Central memory CD8-positive, alpha-beta T cell (primary cell): ENCODE data around the gene SIK3.
A peak's percentile ranks its signal among the peaks of the same experiment; 100 is the strongest.
"Not testable (repeated sequence)": the region's sequence is repeated elsewhere in the genome, so short reads cannot be mapped to it uniquely, and the experiment has no call there.

Experiments used
- ATAC-seq: fragments of 150-1000 bp; cut with Tn5 transposase; replicated peaks from 2 replicates; pipeline ENCODE4 v1.10.0; 2022; ENCODE audit warnings: mild to moderate bottlenecking, moderate FRiP score, moderate number of reproducible peaks; ENCODE audit not compliant: poor library complexity, severe bottlenecking; ENCODE audit errors: extremely low read depth
- DNase-seq, 2 donors: peaks; one replicate each; pipeline ENCODE4 v3.0.0; 2021; ENCODE audit warnings: low spot score in 2 of 2
- H3K27ac Mint-ChIP-seq: one replicate; pipeline ENCODE4 v1.8.0; 2022; ENCODE audit warnings: low read depth, mild to moderate bottlenecking, moderate library complexity, mixed read lengths
- H3K27me3 Mint-ChIP-seq: one replicate; pipeline ENCODE4 v1.8.0; 2022; ENCODE audit warnings: mixed read lengths
- H3K36me3 Mint-ChIP-seq: one replicate; pipeline ENCODE4 v1.8.0; 2022; ENCODE audit warnings: mild to moderate bottlenecking, moderate library complexity, mixed read lengths; ENCODE audit not compliant: insufficient read depth
- H3K4me1 Mint-ChIP-seq: one replicate; pipeline ENCODE4 v1.8.0; 2022; ENCODE audit warnings: mixed read lengths
- H3K4me3 Mint-ChIP-seq: one replicate; pipeline ENCODE4 v1.8.0; 2022; ENCODE audit warnings: mild to moderate bottlenecking, moderate library complexity, mixed read lengths
- H3K9me3 Mint-ChIP-seq: one replicate; pipeline ENCODE4 v1.8.0; 2022; ENCODE audit warnings: mixed read lengths

The SIK3 gene

DNA sequence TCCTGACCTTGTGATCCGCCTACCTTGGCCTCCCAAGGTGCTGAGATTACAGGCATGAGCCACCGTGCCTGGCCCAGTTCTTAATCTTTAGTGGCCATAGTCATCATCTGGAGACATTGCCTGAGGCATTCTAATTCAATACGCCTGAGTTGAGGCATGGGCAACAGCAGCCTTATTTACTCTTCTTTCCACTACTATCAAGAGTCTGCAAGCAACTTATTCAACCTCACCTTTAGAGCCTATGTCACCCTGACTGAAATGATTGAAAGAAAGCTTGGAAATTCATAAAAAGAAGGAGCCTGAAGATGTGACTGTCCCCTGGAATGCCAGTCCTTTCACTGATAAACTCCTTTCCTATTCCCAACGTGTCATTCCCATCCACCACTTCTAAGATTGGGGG, 30.1 kb upstream of the SIK3 start:
- no peak overlapping the region for H3K27ac Mint-ChIP-seq
- DNase-seq (no peak), ATAC-seq (no peak)
- no peaks in the 10 kb centered on the region for H3K36me3 Mint-ChIP-seq
- H3K27me3 Mint-ChIP-seq, result no peaks in the 10 kb centered on the region
- H3K9me3 Mint-ChIP-seq, result no peaks in the 10 kb centered on the region
- no peak overlapping the region for H3K4me3 Mint-ChIP-seq
- no peaks in the 10 kb centered on the region for H3K4me1 Mint-ChIP-seq

DNA sequence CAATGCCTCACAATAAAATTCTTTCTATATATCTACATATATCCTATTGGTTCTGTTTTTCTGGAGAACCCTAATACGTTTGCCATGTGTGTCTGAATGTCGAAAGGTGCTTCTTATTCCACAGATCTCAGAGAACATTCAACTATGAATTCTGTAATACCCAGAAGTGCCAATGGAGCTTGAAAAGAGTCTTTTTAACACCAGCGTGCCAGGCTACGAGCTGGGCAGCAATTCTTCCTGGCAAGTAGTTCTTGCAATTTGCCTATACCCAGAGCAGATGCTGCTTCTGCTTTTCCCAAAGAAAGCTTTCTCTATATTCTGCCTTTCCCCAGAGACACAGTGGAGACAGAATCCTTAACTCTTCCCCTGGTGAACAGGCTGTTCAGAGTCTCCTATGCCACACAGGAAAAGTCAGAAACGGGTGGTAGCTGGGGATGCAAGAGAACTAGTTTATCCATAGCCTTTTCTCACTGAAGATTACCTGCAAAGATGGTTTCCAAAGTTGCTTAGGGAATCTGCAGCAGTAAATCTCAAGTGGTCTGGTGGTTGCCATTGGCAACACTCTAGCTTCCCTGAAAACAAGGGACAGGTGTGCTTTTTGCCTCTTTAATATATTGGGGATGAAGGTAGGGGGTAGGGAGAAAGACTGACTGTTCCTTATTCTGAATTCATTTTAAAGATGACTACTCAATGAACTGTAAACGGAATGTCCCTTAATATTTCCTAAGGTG, 29.1 kb upstream of the SIK3 start:
- Mint-ChIP-seq H3K4me3 (no peak overlapping the region), H3K9me3 (no peaks in the 10 kb centered on the region), H3K4me1 (no peaks in the 10 kb centered on the region), H3K36me3 (no peaks in the 10 kb centered on the region), H3K27me3 (no peaks in the 10 kb centered on the region), H3K27ac (no peak overlapping the region)
- DNase-seq (no peak), ATAC-seq (no peak)

DNA sequence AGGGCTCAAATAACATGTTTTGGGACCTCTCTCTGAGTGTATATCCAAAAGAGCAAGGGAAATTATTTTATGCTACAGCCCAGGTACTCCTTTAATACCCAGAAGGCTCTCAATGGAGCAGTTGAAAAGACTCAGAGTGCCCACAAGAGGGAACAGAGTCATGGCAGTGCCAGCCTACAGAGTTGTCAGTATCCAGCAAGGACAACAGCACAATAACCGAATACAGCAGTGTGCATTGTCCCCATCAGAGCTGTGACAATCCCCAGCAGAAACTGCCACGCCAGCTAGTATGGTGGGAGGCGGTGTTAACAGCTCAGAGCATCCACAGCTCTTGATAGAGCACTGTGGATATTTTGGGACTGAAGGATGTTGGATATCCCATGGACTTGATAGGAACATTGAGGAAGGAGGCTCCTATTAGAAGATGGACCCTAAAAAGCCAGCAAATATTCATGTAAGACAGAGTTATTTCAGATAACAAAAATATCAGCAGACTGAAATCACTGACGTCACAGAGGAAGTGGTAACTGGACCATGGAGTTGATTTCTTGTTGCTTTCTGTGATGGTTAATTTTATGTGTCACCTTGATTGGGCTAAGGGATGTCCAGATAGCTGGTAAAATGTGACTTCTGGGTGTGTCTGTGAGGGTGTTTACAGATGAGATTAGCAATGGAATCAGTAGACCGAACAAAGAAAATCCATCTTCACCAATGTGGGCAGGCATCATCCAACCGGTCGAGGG, 28.2 kb upstream of the SIK3 start:
- no peaks in the 10 kb centered on the region for H3K27me3 Mint-ChIP-seq
- H3K4me3 Mint-ChIP-seq, result no peak overlapping the region
- ATAC-seq, result no peak
- no peaks in the 10 kb centered on the region for H3K9me3 Mint-ChIP-seq
- H3K4me1 Mint-ChIP-seq, result no peaks in the 10 kb centered on the region
- no peaks in the 10 kb centered on the region for H3K36me3 Mint-ChIP-seq
- no peak for DNase-seq
- no peak overlapping the region for H3K27ac Mint-ChIP-seq

DNA sequence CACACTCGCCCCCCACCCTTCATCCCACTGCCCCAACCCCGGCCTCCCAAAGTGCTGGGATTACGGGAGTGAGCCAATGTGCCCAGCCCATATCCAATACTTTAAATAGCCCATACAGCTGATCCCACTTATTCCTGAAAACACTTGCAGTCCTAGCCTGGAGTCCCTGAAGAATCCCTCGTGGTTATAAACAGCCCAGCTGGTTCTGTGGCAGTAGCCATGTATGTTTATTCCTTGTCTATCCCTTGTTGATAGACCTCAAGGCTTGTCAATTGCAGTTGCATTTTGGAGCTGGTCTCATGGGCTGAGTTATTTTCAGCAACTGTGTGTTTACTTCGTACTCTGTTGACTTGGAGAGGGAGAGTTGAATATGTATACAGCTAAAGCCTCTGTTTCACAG, 24.3 kb upstream of the SIK3 start:
- ATAC-seq (no peak), DNase-seq (no peak)
- Mint-ChIP-seq H3K4me3 (no peak overlapping the region), H3K4me1 (no peaks in the 10 kb centered on the region), H3K27ac (no peak overlapping the region), H3K27me3 (no peaks in the 10 kb centered on the region), H3K9me3 (no peaks in the 10 kb centered on the region), H3K36me3 (no peaks in the 10 kb centered on the region)

DNA sequence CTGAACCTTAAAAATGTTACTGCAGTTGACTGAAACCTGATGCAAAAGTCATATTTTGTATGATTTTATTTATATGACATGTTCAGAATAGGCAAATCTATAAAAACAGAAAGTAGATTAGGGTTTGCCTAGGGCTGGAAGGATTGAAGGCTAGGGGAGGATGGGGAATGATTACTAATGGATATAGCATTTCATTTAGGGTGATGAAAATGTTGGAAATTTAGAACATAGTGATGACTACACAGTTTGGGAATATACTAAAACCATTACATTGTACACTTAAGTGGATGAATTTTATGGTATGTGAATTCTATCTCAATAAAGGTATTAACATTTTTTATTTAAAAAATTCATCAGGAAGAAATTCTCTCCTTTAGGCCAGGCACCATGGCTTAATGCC, 22.9 kb upstream of the SIK3 start:
- no peak for ATAC-seq
- H3K36me3 Mint-ChIP-seq, result no peaks in the 10 kb centered on the region
- H3K4me3 Mint-ChIP-seq, result no peak overlapping the region
- no peaks in the 10 kb centered on the region for H3K4me1 Mint-ChIP-seq
- H3K27me3 Mint-ChIP-seq, result no peaks in the 10 kb centered on the region
- no peaks in the 10 kb centered on the region for H3K9me3 Mint-ChIP-seq
- no peak for DNase-seq
- H3K27ac Mint-ChIP-seq, result no peak overlapping the region

DNA sequence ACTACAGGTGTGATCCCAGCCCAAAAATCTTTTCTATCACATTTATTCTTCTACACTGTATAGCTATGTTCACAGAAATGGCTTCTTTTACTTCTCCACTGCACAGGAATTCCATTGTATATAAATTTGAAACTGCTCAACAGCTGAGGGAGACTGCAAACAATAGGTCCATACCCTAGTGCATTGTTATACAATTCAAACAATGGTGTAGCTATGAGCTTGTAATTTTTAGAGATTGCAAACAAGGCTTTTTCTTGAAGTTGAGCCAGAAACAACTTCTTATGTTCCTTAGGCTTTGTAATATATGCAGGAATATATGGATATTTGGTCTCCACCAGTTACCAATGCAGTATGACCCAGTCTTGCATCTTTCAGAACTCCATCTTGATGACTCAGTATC, 19.5 kb upstream of the SIK3 start:
- Mint-ChIP-seq H3K27me3 (no peaks in the 10 kb centered on the region), H3K4me3 (no peak overlapping the region), H3K4me1 (no peaks in the 10 kb centered on the region), H3K36me3 (no peaks in the 10 kb centered on the region), H3K27ac (no peak overlapping the region), H3K9me3 (no peaks in the 10 kb centered on the region)
- DNase-seq (no peak), ATAC-seq (no peak)

DNA sequence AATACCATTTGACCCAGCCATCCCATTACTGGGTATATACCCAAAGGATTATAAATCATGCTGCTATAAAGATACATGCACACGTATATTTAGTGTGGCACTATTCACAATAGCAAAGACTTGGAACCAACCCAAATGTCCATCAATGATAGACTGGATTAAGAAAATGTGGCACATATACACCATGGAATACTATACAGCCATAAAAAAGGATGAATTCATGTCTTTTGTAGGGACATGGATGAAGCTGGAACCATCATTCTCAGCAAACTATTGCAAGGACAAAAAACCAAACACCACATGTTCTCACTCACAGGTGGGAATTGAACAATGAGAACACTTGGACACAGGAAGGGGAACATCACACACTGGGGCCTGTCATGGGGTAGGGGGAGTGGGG, 14.7 kb upstream of the SIK3 start:
- not testable (repeated sequence) for H3K4me1 Mint-ChIP-seq, H3K27me3 Mint-ChIP-seq, H3K9me3 Mint-ChIP-seq, H3K4me3 Mint-ChIP-seq, DNase-seq, H3K36me3 Mint-ChIP-seq, ATAC-seq, H3K27ac Mint-ChIP-seq

DNA sequence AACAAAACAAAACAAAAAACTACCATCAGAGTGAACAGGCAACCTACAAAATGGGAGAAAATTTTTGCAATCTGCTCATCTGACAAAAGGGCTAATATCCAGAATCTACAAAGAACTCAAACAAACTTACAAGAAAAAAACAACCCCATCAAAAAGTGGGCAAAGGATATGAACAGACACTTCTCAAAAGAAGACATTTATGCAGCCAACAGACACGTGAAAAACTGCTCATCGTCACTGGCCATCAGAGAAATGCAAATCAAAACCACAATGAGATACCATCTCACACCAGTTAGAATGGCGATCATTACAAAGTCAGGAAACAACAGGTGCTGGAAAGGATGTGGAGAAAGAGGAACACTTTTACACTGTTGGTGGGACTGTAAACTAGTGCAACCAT, 14.3 kb upstream of the SIK3 start:
- not testable (repeated sequence) for H3K4me1 Mint-ChIP-seq, H3K9me3 Mint-ChIP-seq, H3K4me3 Mint-ChIP-seq, H3K36me3 Mint-ChIP-seq, DNase-seq, H3K27me3 Mint-ChIP-seq, ATAC-seq, H3K27ac Mint-ChIP-seq

DNA sequence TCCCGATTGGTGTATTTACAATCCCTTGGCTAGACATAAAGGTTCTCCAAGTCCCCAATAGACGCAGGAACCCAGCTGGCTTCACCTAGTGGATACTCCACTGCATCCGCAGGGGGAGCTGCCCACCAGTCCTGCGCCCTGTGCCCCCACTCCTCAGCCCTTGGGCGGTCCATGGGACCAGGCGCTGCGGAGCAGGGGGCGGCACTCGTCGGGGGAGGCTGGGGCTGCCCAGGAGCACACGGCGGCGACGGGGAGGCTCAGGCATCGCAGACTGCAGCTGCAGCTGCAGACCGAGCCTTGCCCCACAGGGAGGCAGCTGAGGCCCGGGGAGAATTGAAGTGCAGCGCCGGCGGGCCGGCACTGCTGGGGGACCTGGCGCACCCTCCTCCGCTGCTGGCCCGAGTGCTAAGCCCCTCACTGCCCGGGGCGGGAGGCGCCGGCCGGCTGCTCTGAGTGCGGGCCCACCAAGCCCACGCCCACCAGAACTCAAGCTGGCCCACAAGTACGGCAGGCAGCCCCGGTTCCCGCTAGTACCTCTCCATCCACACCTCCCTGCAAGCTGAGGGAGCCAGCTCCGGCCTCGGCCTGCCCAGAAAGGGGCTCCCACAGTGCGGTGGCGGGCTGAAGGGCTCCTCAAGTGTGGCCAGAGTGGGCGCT, 12.2 kb upstream of the SIK3 start:
- H3K9me3 Mint-ChIP-seq, result no peaks in the 10 kb centered on the region
- ATAC-seq, result no peak
- no peak overlapping the region for H3K27ac Mint-ChIP-seq
- no peaks in the 10 kb centered on the region for H3K4me1 Mint-ChIP-seq
- DNase-seq, result no peak
- no peak overlapping the region for H3K4me3 Mint-ChIP-seq
- no peaks in the 10 kb centered on the region for H3K36me3 Mint-ChIP-seq
- H3K27me3 Mint-ChIP-seq, result no peaks in the 10 kb centered on the region

DNA sequence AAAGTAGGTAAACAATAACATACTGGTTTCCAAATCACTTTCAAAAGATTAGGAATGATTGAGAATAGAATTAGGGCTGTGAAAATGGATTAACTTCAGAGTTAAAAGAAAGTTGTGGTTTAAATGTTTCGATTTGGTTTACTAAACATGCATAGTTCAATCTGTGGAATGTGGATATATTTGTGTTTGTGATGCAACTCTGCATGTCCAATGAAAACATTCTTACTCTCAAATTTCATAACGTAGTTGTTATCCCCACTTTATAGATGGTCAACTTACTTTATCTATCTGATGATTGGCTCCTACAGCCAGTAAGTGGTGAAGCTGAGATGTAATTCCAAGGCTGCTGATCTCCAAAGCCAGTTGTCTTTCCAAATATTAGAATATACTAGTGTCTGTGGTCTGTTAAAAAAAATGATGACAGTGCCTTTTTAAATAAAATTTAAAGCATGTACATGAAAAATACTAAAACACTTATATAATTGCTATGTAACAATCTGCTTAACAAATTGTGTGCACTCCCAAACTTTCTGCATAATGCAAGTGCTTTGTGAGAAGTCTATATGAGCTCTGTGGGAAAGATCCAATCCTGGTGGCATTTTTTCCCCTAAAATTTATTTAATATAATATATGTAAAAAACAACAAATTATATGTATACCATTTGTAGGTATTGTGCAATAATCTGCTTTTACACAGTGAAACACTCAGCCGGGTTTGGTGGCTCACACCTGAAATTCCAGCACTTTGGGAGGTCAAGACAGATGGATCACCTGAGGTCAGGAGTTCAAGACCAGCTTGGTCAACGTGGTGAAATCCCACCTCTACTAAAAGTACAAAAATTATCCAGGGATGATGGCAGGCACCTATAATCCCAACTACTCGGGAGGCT, 9.7 kb upstream of the SIK3 start:
- no peak overlapping the region for H3K27ac Mint-ChIP-seq
- no peaks in the 10 kb centered on the region for H3K4me1 Mint-ChIP-seq
- H3K36me3 Mint-ChIP-seq, result no peaks in the 10 kb centered on the region
- DNase-seq (no peak), ATAC-seq (no peak)
- H3K9me3 Mint-ChIP-seq, result no peaks in the 10 kb centered on the region
- H3K27me3 Mint-ChIP-seq, result no peaks in the 10 kb centered on the region
- H3K4me3 Mint-ChIP-seq, result no peak overlapping the region

DNA sequence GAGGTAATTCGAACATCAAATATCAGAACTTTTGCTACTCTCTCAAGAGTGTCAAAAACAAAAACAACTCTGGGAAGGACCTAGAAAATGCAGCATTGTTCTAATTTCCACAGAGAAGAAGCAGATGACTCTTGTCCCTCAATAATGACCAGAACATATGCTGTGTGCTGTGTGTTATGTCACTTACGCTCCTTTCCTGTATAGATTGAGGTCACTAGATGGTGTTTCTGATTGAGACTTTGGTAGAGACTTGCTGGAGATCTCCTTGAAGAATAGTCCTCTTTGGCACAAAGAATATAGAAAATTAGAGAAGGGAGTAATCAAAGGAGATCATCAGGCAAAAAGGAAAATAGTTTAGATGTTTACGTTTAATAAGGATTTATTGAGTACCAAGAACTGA, 2.3 kb upstream of the SIK3 start:
- H3K4me3 Mint-ChIP-seq, result no peak overlapping the region
- no peaks in the 10 kb centered on the region for H3K27me3 Mint-ChIP-seq
- peak overlapping the region; percentile 99 for H3K27ac Mint-ChIP-seq
- no peaks in the 10 kb centered on the region for H3K9me3 Mint-ChIP-seq
- peaks cover 34% of the 10 kb centered on the region for H3K4me1 Mint-ChIP-seq
- no peak for DNase-seq
- no peak for ATAC-seq
- H3K36me3 Mint-ChIP-seq, result peaks cover 25% of the 10 kb centered on the region

DNA sequence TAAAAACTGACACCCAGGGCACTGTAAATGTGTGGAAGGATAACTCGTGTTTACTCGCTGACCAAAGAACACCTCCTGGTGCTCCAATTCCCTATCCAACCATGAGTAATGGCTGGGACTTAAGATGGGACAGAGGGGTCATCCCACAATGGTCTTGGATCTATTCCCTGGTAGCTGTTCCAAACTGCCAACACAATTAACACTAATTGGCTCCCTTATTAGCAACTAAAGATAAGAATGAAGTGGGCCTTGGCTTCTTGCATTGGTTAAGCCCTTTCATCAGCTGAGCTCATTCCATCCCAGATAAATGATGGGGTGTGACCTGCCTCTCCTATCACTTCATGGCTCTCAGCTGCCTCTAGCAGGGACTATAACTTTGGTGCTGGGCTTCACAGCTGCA, 1.5 kb upstream of the SIK3 start:
- Mint-ChIP-seq H3K4me3 (peak overlapping the region; percentile 88), H3K36me3 (peaks cover 31% of the 10 kb centered on the region), H3K4me1 (peaks cover 43% of the 10 kb centered on the region), H3K9me3 (no peaks in the 10 kb centered on the region), H3K27ac (peak overlapping the region; percentile 99), H3K27me3 (no peaks in the 10 kb centered on the region)
- DNase-seq (no peak), ATAC-seq (no peak)
